Gastrocnemius medialis (tissue), 4 donors: ENCODE data around the gene SGPL1.

Source experiments
- POLR2A ChIP-seq, 2 donors: fragments of 450-650 bp; IDR thresholded peaks; one replicate each; pipeline ENCODE4 v1.6.1; 2017; ENCODE audit warnings: antibody characterized with exemption in 2 of 2, mild to moderate bottlenecking in 2 of 2, moderate library complexity in 2 of 2
- TF ChIP-seq, protein P1 (sequence below), 5 experiments: fragments of 450-650 bp in 3 of 5; fragments of 200-600 bp in 2 of 5; sonication (generic) in 2 of 5; IDR thresholded peaks in 4 of 5; conservative IDR thresholded peaks in 1 of 5; 1 replicate in 4 of 5; 2 replicates in 1 of 5; pipeline ENCODE4 v1.5.1; 2016 to 2019; ENCODE audit warnings: antibody characterized with exemption in 5 of 5, mild to moderate bottlenecking in 3 of 5, moderate library complexity in 3 of 5

GRCh38 chr10:70913893-70914240 is 98.1 kb downstream of the SGPL1 start:
- TF ChIP-seq, protein P1, sequence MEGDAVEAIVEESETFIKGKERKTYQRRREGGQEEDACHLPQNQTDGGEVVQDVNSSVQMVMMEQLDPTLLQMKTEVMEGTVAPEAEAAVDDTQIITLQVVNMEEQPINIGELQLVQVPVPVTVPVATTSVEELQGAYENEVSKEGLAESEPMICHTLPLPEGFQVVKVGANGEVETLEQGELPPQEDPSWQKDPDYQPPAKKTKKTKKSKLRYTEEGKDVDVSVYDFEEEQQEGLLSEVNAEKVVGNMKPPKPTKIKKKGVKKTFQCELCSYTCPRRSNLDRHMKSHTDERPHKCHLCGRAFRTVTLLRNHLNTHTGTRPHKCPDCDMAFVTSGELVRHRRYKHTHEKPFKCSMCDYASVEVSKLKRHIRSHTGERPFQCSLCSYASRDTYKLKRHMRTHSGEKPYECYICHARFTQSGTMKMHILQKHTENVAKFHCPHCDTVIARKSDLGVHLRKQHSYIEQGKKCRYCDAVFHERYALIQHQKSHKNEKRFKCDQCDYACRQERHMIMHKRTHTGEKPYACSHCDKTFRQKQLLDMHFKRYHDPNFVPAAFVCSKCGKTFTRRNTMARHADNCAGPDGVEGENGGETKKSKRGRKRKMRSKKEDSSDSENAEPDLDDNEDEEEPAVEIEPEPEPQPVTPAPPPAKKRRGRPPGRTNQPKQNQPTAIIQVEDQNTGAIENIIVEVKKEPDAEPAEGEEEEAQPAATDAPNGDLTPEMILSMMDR (IDR thresholded peaks at IDR 0.05 in 4 of 5, conservative IDR thresholded peaks at IDR 0.05 in 1 of 5) = no peak
- TF ChIP-seq POLR2A (IDR thresholded peaks at IDR 0.05) = no peak
